HCT116 (cell line): ENCODE results near the gene SCN1A.

Experiments used
- POLR2A ChIP-seq: IDR thresholded peaks from 2 replicates; pipeline ENCODE4 v1.7.0; 2011; ENCODE audit warnings: borderline replicate concordance; ENCODE audit not compliant: insufficient read depth, insufficient read length; ENCODE audit errors: extremely low read depth
- POLR2AphosphoS5 ChIP-seq: IDR thresholded peaks from 2 replicates; pipeline ENCODE4 v1.6.1; 2011; ENCODE audit warnings: mild to moderate bottlenecking, low read depth, low read length, moderate library complexity
- SRF ChIP-seq: IDR thresholded peaks from 2 replicates; pipeline ENCODE4 v1.6.1; 2012; ENCODE audit warnings: low read depth
- TCF7L2 ChIP-seq: IDR thresholded peaks from 2 replicates; pipeline ENCODE4 v1.7.0; 2011; ENCODE audit warnings: borderline replicate concordance, inconsistent platforms; ENCODE audit not compliant: insufficient read depth, insufficient read length; ENCODE audit errors: extremely low read depth
- TF ChIP-seq, protein P1 (sequence below): IDR thresholded peaks from 2 replicates; pipeline ENCODE4 v1.6.1; 2012
- TF ChIP-seq, protein P2 (sequence below), 3 experiments: fragments of 200-600 bp in 1 of 3; sonication (generic) in 1 of 3; IDR thresholded peaks in 2 of 3; conservative IDR thresholded peaks in 1 of 3; 2 replicates each; pipeline ENCODE4 v1.5.1; 2012 to 2017; ENCODE audit warnings: low read depth in 2 of 3, low read length in 2 of 3, antibody characterized with exemption in 1 of 3, borderline replicate concordance in 1 of 3, control low read depth in 1 of 3, mild to moderate bottlenecking in 1 of 3, mixed read lengths in 1 of 3, mixed run types in 1 of 3, moderate library complexity in 1 of 3; ENCODE audit not compliant: insufficient read depth in 1 of 3
- TF ChIP-seq, protein P3 (sequence below): IDR thresholded peaks from 2 replicates; pipeline ENCODE4 v1.6.1; 2011; ENCODE audit warnings: mild to moderate bottlenecking, low read length, moderate library complexity; ENCODE audit not compliant: insufficient replicate concordance; ENCODE audit errors: extremely low read depth

DNA sequence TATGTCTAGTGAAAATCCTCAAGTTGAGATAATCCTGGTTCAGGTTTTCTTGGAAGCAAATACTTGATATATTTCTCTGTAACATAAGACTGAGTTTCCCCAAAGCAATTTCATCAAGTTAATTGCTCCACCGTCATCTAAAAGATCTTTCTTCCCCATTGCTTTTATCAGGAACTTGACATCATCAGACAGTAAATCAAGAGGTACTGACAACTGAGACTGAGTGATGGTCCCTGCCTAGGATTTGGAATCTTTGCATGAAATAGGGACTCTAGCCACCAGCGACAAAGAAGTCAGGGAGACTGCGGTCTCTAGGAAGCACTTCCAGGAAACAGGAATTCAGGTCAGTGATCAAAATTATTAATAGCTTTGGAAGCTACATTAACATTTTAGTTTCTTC lies 43.4 kb upstream of the SCN1A start:
- TF ChIP-seq POLR2AphosphoS5 (no peak), POLR2A (no peak), TCF7L2 (no peak), SRF (no peak)
- TF ChIP-seq, protein P1, sequence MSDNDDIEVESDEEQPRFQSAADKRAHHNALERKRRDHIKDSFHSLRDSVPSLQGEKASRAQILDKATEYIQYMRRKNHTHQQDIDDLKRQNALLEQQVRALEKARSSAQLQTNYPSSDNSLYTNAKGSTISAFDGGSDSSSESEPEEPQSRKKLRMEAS: no peak
- TF ChIP-seq, protein P2, sequence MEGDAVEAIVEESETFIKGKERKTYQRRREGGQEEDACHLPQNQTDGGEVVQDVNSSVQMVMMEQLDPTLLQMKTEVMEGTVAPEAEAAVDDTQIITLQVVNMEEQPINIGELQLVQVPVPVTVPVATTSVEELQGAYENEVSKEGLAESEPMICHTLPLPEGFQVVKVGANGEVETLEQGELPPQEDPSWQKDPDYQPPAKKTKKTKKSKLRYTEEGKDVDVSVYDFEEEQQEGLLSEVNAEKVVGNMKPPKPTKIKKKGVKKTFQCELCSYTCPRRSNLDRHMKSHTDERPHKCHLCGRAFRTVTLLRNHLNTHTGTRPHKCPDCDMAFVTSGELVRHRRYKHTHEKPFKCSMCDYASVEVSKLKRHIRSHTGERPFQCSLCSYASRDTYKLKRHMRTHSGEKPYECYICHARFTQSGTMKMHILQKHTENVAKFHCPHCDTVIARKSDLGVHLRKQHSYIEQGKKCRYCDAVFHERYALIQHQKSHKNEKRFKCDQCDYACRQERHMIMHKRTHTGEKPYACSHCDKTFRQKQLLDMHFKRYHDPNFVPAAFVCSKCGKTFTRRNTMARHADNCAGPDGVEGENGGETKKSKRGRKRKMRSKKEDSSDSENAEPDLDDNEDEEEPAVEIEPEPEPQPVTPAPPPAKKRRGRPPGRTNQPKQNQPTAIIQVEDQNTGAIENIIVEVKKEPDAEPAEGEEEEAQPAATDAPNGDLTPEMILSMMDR (IDR thresholded peaks at IDR 0.05 in 2 of 3, conservative IDR thresholded peaks at IDR 0.05 in 1 of 3; ENCODE audit: borderline replicate concordance in 1 of 3, insufficient read depth in 1 of 3, low read depth in 2 of 3, low read length in 2 of 3): no peak
- TF ChIP-seq, protein P3, sequence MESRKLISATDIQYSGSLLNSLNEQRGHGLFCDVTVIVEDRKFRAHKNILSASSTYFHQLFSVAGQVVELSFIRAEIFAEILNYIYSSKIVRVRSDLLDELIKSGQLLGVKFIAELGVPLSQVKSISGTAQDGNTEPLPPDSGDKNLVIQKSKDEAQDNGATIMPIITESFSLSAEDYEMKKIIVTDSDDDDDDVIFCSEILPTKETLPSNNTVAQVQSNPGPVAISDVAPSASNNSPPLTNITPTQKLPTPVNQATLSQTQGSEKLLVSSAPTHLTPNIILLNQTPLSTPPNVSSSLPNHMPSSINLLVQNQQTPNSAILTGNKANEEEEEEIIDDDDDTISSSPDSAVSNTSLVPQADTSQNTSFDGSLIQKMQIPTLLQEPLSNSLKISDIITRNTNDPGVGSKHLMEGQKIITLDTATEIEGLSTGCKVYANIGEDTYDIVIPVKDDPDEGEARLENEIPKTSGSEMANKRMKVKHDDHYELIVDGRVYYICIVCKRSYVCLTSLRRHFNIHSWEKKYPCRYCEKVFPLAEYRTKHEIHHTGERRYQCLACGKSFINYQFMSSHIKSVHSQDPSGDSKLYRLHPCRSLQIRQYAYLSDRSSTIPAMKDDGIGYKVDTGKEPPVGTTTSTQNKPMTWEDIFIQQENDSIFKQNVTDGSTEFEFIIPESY: no peak
